HepG2 (cell line): ENCODE measurements around the gene SEPTIN10. TPM values are rescaled to one million over a fixed set of nuclear protein-coding genes. Genes with fewer than 3 reads are reported as not detected.

Experiments used
- CCDC6 ChIP-seq: sonication (generic); formaldehyde crosslinking; IDR thresholded peaks from 2 replicates; pipeline ENCODE4 v1.8.1; 2022; ENCODE audit warnings: mild to moderate bottlenecking, missing genetic modification reagents, moderate library complexity
- GTF3A ChIP-seq: sonication (generic); formaldehyde crosslinking; conservative IDR thresholded peaks from 2 replicates; pipeline ENCODE4 v1.4.0; 2020; ENCODE audit warnings: mild to moderate bottlenecking, missing genetic modification reagents
- IKZF4 ChIP-seq: sonication (generic); formaldehyde crosslinking; IDR thresholded peaks from 2 replicates; pipeline ENCODE4 v1.5.1; 2020; ENCODE audit warnings: borderline replicate concordance, mild to moderate bottlenecking, low read depth, missing genetic modification reagents; ENCODE audit errors: not compliant biosample characterization
- RAD51 ChIP-seq: fragments of 450-650 bp; IDR thresholded peaks from 2 replicates; pipeline ENCODE4 v1.6.1; 2016; ENCODE audit warnings: borderline replicate concordance
- RFXAP ChIP-seq: sonication (generic); formaldehyde crosslinking; IDR thresholded peaks from 2 replicates; pipeline ENCODE4 v1.4.0; 2020; ENCODE audit warnings: missing genetic modification reagents, borderline replicate concordance
- SALL1 ChIP-seq: sonication (generic); formaldehyde crosslinking; IDR thresholded peaks from 2 replicates; pipeline ENCODE4 v1.8.0; 2022; ENCODE audit warnings: mild to moderate bottlenecking, missing genetic modification reagents
- TOE1 ChIP-seq: sonication (generic); formaldehyde crosslinking; IDR thresholded peaks from 2 replicates; pipeline ENCODE4 v1.4.0; 2020; ENCODE audit warnings: mild to moderate bottlenecking, missing genetic modification reagents
- TP53 ChIP-seq: sonication (generic); formaldehyde crosslinking; conservative IDR thresholded peaks from 2 replicates; pipeline ENCODE4 v1.4.0; 2020; ENCODE audit warnings: missing genetic modification reagents
- YEATS4 ChIP-seq: sonication (generic); formaldehyde crosslinking; IDR thresholded peaks from 2 replicates; pipeline ENCODE4 v1.4.0; 2020; ENCODE audit warnings: missing genetic modification reagents, borderline replicate concordance
- ZC3H4 ChIP-seq: sonication (generic); formaldehyde crosslinking; IDR thresholded peaks from 2 replicates; pipeline ENCODE4 v1.4.0; 2020; ENCODE audit warnings: missing genetic modification reagents, borderline replicate concordance
- ZNF275 ChIP-seq: sonication (generic); formaldehyde crosslinking; IDR thresholded peaks from 2 replicates; pipeline ENCODE4 v1.8.0; 2022; ENCODE audit warnings: missing genetic modification reagents, mild to moderate bottlenecking, inconsistent platforms, borderline replicate concordance
- ZNF367 ChIP-seq: sonication (generic); formaldehyde crosslinking; IDR thresholded peaks from 2 replicates; pipeline ENCODE4 v1.4.0; 2020; ENCODE audit warnings: missing genetic modification reagents, borderline replicate concordance
- ZNF503 ChIP-seq: sonication (generic); formaldehyde crosslinking; IDR thresholded peaks from 2 replicates; pipeline ENCODE4 v1.4.0; 2020; ENCODE audit warnings: missing genetic modification reagents
- ZNF552 ChIP-seq: sonication (generic); formaldehyde crosslinking; IDR thresholded peaks from 2 replicates; pipeline ENCODE4 v1.9.0; 2022; ENCODE audit warnings: missing genetic modification reagents, mild to moderate bottlenecking, borderline replicate concordance
- ZNF713 ChIP-seq: sonication (generic); formaldehyde crosslinking; IDR thresholded peaks from 2 replicates; pipeline ENCODE4 v1.4.0; 2020; ENCODE audit warnings: mild to moderate bottlenecking, missing genetic modification reagents
- ZNF749 ChIP-seq: sonication (generic); formaldehyde crosslinking; IDR thresholded peaks from 2 replicates; pipeline ENCODE4 v1.8.0; 2022; ENCODE audit warnings: mild to moderate bottlenecking, missing genetic modification reagents, moderate library complexity, borderline replicate concordance
- ZNF768 ChIP-seq: sonication (generic); formaldehyde crosslinking; IDR thresholded peaks from 2 replicates; pipeline ENCODE4 v1.4.0; 2020; ENCODE audit warnings: missing genetic modification reagents
- polyA plus RNA-seq, 8 experiments: library from polyadenylated mRNA; depleted of rRNA in 3 of 8; stranded (reverse) in 7 of 8; unstranded in 1 of 8; fragments of >200 nt; fragmentation: Illumina TruSeq in 4 of 8; extraction: Trizol in 4 of 8; gene quantifications; 2 replicates each; pipeline versions ENCODE4 v1.2.1 to v1.2.3, GENCODE V29; 2011 to 2016; ENCODE audit warnings: low read depth in 4 of 8, missing spikeins in 1 of 8, mixed read lengths in 1 of 8; ENCODE audit not compliant: insufficient read depth in 1 of 8
- total RNA-seq, 5 experiments: library from RNA; depleted of rRNA; stranded (reverse); fragments of >200 nt; fragmentation: Illumina TruSeq; extraction: Trizol; gene quantifications; 2 replicates each; pipeline ENCODE4 v1.2.3, GENCODE V29; 2016; ENCODE audit warnings: low read depth in 1 of 5
- TF ChIP-seq, protein P1 (sequence below): sonication (generic); formaldehyde crosslinking; IDR thresholded peaks from 2 replicates; pipeline ENCODE4 v1.4.0; 2020; ENCODE audit warnings: missing genetic modification reagents, borderline replicate concordance
- TF ChIP-seq, protein P2 (sequence below), 2 experiments: sonication (generic) in 1 of 2; formaldehyde crosslinking in 1 of 2; IDR thresholded peaks; 2 replicates each; pipeline versions ENCODE4 v1.5.1 to v1.6.1; 2011 to 2020; ENCODE audit warnings: borderline replicate concordance in 1 of 2, low read depth in 1 of 2, low read length in 1 of 2, mild to moderate bottlenecking in 1 of 2, missing genetic modification reagents in 1 of 2, moderate library complexity in 1 of 2

Gene SEPTIN10
- total and polyA plus RNA-seq, 2 of the 13 experiments (the other 11 are each of a cell fraction or from before 2014, with no cell fraction given) = 45.8 to 67.5 TPM

DNA sequence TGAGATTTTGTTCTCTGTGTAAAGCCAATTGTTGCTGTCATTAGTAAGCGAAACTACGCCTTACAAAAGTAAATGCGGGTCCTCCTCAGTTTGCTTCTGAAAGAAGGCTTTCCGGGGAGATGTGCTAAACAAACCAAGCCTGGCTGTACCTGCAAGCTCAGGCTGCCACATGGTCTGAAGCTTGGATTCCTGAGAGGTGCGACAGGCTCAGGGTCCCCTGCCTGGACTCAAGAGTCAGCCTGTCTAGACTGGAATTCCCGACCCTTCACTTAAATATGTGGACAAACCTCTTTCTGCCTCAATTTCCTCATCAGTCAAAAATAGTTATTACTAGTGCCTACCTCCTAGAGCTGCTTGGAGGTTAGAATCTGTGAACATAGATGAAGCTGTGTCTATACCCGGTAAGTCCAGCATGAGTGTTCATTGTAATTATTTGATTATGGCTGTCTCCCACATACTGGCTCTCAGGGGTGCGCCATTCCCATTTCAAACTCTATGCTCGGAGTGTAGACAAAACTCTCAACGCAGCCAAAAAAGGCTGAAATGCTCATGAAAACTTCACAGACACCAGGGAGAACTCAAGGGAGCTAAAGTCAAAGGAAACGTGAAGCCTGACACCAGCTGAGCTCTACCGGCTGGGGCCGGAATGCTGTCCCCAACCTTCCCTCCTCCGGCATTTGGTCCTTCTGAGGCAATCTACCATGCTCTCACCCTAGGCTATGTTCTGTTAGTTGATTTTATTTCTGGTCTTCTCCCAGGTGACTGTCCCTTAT is 31.8 kb upstream of the SEPTIN10 start (continued):
- TF ChIP-seq ZNF275 (no peak; the same call in 1 of the 2 replicates), IKZF4 (peak; percentile 16), ZNF367 (CRISPR knock-in tag) (no peak), YEATS4 (CRISPR knock-in tag) (no peak), GTF3A (CRISPR knock-in tag) (no peak), SALL1 (CRISPR knock-in tag) (peak; percentile 76), RFXAP (CRISPR knock-in tag) (no peak), ZNF503 (CRISPR knock-in tag) (no peak), RAD51 (no peak), TP53 (CRISPR knock-in tag) (no peak), ZNF552 (CRISPR knock-in tag) (no peak), ZNF713 (CRISPR knock-in tag) (no peak), ZNF768 (CRISPR knock-in tag) (no peak), ZNF749 (CRISPR knock-in tag) (no peak), TOE1 (no peak), ZC3H4 (CRISPR knock-in tag) (peak; percentile 5; the same call in 1 of the 2 replicates), CCDC6 (CRISPR knock-in tag) (0 out of 2 replicates have a peak, but pooled peaks have one; percentile 35)
- TF ChIP-seq, protein P1, sequence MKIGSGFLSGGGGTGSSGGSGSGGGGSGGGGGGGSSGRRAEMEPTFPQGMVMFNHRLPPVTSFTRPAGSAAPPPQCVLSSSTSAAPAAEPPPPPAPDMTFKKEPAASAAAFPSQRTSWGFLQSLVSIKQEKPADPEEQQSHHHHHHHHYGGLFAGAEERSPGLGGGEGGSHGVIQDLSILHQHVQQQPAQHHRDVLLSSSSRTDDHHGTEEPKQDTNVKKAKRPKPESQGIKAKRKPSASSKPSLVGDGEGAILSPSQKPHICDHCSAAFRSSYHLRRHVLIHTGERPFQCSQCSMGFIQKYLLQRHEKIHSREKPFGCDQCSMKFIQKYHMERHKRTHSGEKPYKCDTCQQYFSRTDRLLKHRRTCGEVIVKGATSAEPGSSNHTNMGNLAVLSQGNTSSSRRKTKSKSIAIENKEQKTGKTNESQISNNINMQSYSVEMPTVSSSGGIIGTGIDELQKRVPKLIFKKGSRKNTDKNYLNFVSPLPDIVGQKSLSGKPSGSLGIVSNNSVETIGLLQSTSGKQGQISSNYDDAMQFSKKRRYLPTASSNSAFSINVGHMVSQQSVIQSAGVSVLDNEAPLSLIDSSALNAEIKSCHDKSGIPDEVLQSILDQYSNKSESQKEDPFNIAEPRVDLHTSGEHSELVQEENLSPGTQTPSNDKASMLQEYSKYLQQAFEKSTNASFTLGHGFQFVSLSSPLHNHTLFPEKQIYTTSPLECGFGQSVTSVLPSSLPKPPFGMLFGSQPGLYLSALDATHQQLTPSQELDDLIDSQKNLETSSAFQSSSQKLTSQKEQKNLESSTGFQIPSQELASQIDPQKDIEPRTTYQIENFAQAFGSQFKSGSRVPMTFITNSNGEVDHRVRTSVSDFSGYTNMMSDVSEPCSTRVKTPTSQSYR (CRISPR knock-in tag) = no peak
- TF ChIP-seq, protein P2, sequence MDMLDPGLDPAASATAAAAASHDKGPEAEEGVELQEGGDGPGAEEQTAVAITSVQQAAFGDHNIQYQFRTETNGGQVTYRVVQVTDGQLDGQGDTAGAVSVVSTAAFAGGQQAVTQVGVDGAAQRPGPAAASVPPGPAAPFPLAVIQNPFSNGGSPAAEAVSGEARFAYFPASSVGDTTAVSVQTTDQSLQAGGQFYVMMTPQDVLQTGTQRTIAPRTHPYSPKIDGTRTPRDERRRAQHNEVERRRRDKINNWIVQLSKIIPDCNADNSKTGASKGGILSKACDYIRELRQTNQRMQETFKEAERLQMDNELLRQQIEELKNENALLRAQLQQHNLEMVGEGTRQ (IDR thresholded peaks at IDR 0.05; ENCODE audit: low read depth, low read length) = no peak
- TF ChIP-seq, protein P2 (CRISPR knock-in tag; IDR thresholded peaks at IDR 0.05; ENCODE audit: borderline replicate concordance) = no peak
